HUES48 (cell line): ENCODE results near the gene DRG2.

ENCODE experiments used
- H3K27ac ChIP-seq: one replicate; pipeline ENCODE4 v1.7.0; 2013; ENCODE audit warnings: low read depth, low read length, inconsistent platforms
- H3K27me3 ChIP-seq: 2 replicates; pipeline ENCODE4 v1.6.1; 2013; ENCODE audit warnings: mild to moderate bottlenecking, low read length; ENCODE audit not compliant: control insufficient read depth, insufficient read depth
- H3K36me3 ChIP-seq: 2 replicates; pipeline ENCODE4 v1.6.1; 2013; ENCODE audit warnings: low read length; ENCODE audit not compliant: control insufficient read depth, insufficient read depth
- H3K4me1 ChIP-seq: 2 replicates; pipeline ENCODE4 v1.6.1; 2013; ENCODE audit warnings: mild to moderate bottlenecking, low read length; ENCODE audit not compliant: control insufficient read depth, insufficient read depth
- H3K4me3 ChIP-seq: 2 replicates; pipeline ENCODE4 v1.5.1; 2013; ENCODE audit warnings: mild to moderate bottlenecking, low read depth, low read length
- H3K9ac ChIP-seq: 2 replicates; pipeline ENCODE4 v1.6.1; 2013; ENCODE audit warnings: mild to moderate bottlenecking, low read depth, low read length, moderate library complexity
- H3K9me3 ChIP-seq: 2 replicates; pipeline ENCODE4 v1.6.1; 2013; ENCODE audit warnings: low read length; ENCODE audit not compliant: control insufficient read depth, insufficient read depth

The DRG2 gene

GRCh38 chr17:18105595-18105994 lies 17.8 kb downstream of the DRG2 start:
- Histone ChIP-seq H3K4me1 (no peaks in the 10 kb centered on the region), H3K36me3 (peaks cover 49% of the 10 kb centered on the region), H3K27ac (no peak overlapping the region), H3K9me3 (no peaks in the 10 kb centered on the region), H3K9ac (no peak overlapping the region), H3K4me3 (no peak overlapping the region), H3K27me3 (no peaks in the 10 kb centered on the region)

GRCh38 chr17:18106211-18106610 lies 18.5 kb downstream of the DRG2 start:
- H3K9me3 ChIP-seq, result no peaks in the 10 kb centered on the region
- H3K27ac ChIP-seq, result no peak overlapping the region
- H3K9ac ChIP-seq, result no peak overlapping the region
- no peak overlapping the region for H3K4me3 ChIP-seq
- H3K27me3 ChIP-seq, result no peaks in the 10 kb centered on the region
- no peaks in the 10 kb centered on the region for H3K4me1 ChIP-seq
- H3K36me3 ChIP-seq, result peaks cover 44% of the 10 kb centered on the region

GRCh38 chr17:18107061-18107790 lies 19.5 kb downstream of the DRG2 start:
- H3K4me1 ChIP-seq, result no peaks in the 10 kb centered on the region
- H3K9ac ChIP-seq, result no peak overlapping the region
- no peaks in the 10 kb centered on the region for H3K9me3 ChIP-seq
- H3K27me3 ChIP-seq, result no peaks in the 10 kb centered on the region
- no peak overlapping the region for H3K4me3 ChIP-seq
- H3K36me3 ChIP-seq, result peaks cover 35% of the 10 kb centered on the region
- H3K27ac ChIP-seq, result no peak overlapping the region

- Histone ChIP-seq H3K9me3 (no peaks in the 10 kb centered on the region), H3K27ac (no peak overlapping the region), H3K4me3 (no peak overlapping the region), H3K36me3 (peaks cover 35% of the 10 kb centered on the region), H3K9ac (no peak overlapping the region), H3K4me1 (no peaks in the 10 kb centered on the region), H3K27me3 (no peaks in the 10 kb centered on the region)
Measured at GRCh38 chr17:18107971-18108370, 20.2 kb downstream of the DRG2 start.

GRCh38 chr17:18108401-18109312 lies 20.9 kb downstream of the DRG2 start, which contains the start of gene MYO15A:
MYO15A (plus strand) TSS chr17:18108756; CDS start chr17:18118801, 10,045 bp downstream.
- H3K27me3 ChIP-seq, result no peaks in the 10 kb centered on the region
- no peaks in the 10 kb centered on the region for H3K9me3 ChIP-seq
- H3K4me3 ChIP-seq, result no peak within 1 kb of the TSS
- peaks cover 34% of the 10 kb centered on the region for H3K36me3 ChIP-seq
- H3K9ac ChIP-seq, result no peak within 1 kb of the TSS
- H3K4me1 ChIP-seq, result no peaks in the 10 kb centered on the region
- H3K27ac ChIP-seq, result no peak within 1 kb of the TSS

- no peaks in the 10 kb centered on the region for H3K27me3 ChIP-seq
- H3K27ac ChIP-seq, result no peak overlapping the region
- H3K4me3 ChIP-seq, result no peak overlapping the region
- no peaks in the 10 kb centered on the region for H3K9me3 ChIP-seq
- H3K4me1 ChIP-seq, result no peaks in the 10 kb centered on the region
- H3K9ac ChIP-seq, result no peak overlapping the region
- H3K36me3 ChIP-seq, result peaks cover 21% of the 10 kb centered on the region
Measured at GRCh38 chr17:18109935-18110485, 22.3 kb downstream of the DRG2 start.

GRCh38 chr17:18110636-18111145 lies 22.9 kb downstream of the DRG2 start:
- Histone ChIP-seq H3K27ac (no peak overlapping the region), H3K9me3 (no peaks in the 10 kb centered on the region), H3K4me1 (no peaks in the 10 kb centered on the region), H3K36me3 (peaks cover 17% of the 10 kb centered on the region), H3K9ac (no peak overlapping the region), H3K27me3 (no peaks in the 10 kb centered on the region), H3K4me3 (no peak overlapping the region)

- H3K36me3 ChIP-seq, result peaks cover 10% of the 10 kb centered on the region
- H3K4me3 ChIP-seq, result no peak overlapping the region
- no peaks in the 10 kb centered on the region for H3K4me1 ChIP-seq
- no peaks in the 10 kb centered on the region for H3K9me3 ChIP-seq
- H3K27ac ChIP-seq, result no peak overlapping the region
- H3K9ac ChIP-seq, result peak overlapping the region; percentile 12; the same call in 1 of the 2 replicates
- no peaks in the 10 kb centered on the region for H3K27me3 ChIP-seq
Measured at GRCh38 chr17:18111330-18111971, 23.7 kb downstream of the DRG2 start.

GRCh38 chr17:18115517-18115916 lies 27.8 kb downstream of the DRG2 start:
- H3K9me3 ChIP-seq, result peaks cover 9% of the 10 kb centered on the region; the same call in 1 of the 2 replicates
- no peaks in the 10 kb centered on the region for H3K27me3 ChIP-seq
- no peak overlapping the region for H3K4me3 ChIP-seq
- no peaks in the 10 kb centered on the region for H3K4me1 ChIP-seq
- no peaks in the 10 kb centered on the region for H3K36me3 ChIP-seq
- H3K27ac ChIP-seq, result no peak overlapping the region
- H3K9ac ChIP-seq, result no peak overlapping the region

- Histone ChIP-seq H3K4me1 (no peaks in the 10 kb centered on the region), H3K27ac (no peak overlapping the region), H3K9me3 (peaks cover 9% of the 10 kb centered on the region; the same call in 1 of the 2 replicates), H3K36me3 (no peaks in the 10 kb centered on the region), H3K9ac (no peak overlapping the region), H3K27me3 (no peaks in the 10 kb centered on the region), H3K4me3 (no peak overlapping the region)
Measured at GRCh38 chr17:18116078-18116477, 28.3 kb downstream of the DRG2 start.
